Spleen (tissue), 7 donors: ENCODE results near the gene ZDHHC21.

ENCODE experiments used
- CTCF ChIP-seq, 11 experiments: fragments of 200-600 bp in 7 of 11; fragments of 450-650 bp in 4 of 11; sonication (generic) in 4 of 11; IDR thresholded peaks in 8 of 11; conservative IDR thresholded peaks in 3 of 11; 1 replicate in 7 of 11; 2 replicates in 4 of 11; pipeline versions ENCODE4 v1.4.0 to v1.8.0; 2016 to 2021; ENCODE audit warnings: antibody characterized with exemption in 11 of 11, inconsistent platforms in 4 of 11, mild to moderate bottlenecking in 1 of 11
- POLR2A ChIP-seq, 3 donors: fragments of 450-650 bp; IDR thresholded peaks; one replicate each; pipeline ENCODE4 v1.5.1; 2017; ENCODE audit warnings: antibody characterized with exemption in 3 of 3, mild to moderate bottlenecking in 1 of 3
- POLR2AphosphoS5 ChIP-seq, 3 donors: sonication (generic); formaldehyde crosslinking; IDR thresholded peaks; one replicate each; pipeline ENCODE4 v1.5.1; 2017; ENCODE audit warnings: antibody characterized with exemption in 3 of 3
- donor health status: DM: no; HTN: no; CAD: no; lungs with moderate emphysema.
- donor health status: DM: no; HTN: no; CAD: no.
- donor health status: DM: no; HTN: no; CAD: no.

- TF ChIP-seq CTCF (IDR thresholded peaks at IDR 0.05 in 8 of 11, conservative IDR thresholded peaks at IDR 0.05 in 3 of 11) = no peak
- TF ChIP-seq POLR2AphosphoS5 (IDR thresholded peaks at IDR 0.05) = no peak
- TF ChIP-seq POLR2A (IDR thresholded peaks at IDR 0.05) = no peak
Measured at GRCh38 chr9:14733133-14733532, 39.9 kb upstream of the ZDHHC21 start.
